Mesothelial cell of epicardium (in vitro differentiated cells): ENCODE results near the gene NEDD4. TPM values are rescaled to one million over a fixed set of nuclear protein-coding genes. Genes with fewer than 3 reads are reported as not detected.
"Not testable (repeated sequence)": the region's sequence is repeated elsewhere in the genome, so short reads cannot be mapped to it uniquely, and the experiment has no call there.

Experiments
- DNase-seq, 2 experiments: peaks; one replicate each; pipeline ENCODE4 v3.0.0; 2021; ENCODE audit warnings: low spot score in 2 of 2; ENCODE audit not compliant: unreplicated experiment in 2 of 2
- H3K27ac Mint-ChIP-seq: 2 replicates; pipeline ENCODE4 v1.8.0; 2021; ENCODE audit warnings: mixed read lengths
- H3K27me3 Mint-ChIP-seq: 2 replicates; pipeline ENCODE4 v1.8.0; 2021; ENCODE audit warnings: low read depth, mixed read lengths
- H3K36me3 Mint-ChIP-seq: 2 replicates; pipeline ENCODE4 v1.8.0; 2021; ENCODE audit warnings: mixed read lengths
- H3K4me1 Mint-ChIP-seq: 2 replicates; pipeline ENCODE4 v1.8.0; 2021; ENCODE audit warnings: mixed read lengths
- H3K4me3 Mint-ChIP-seq: 2 replicates; pipeline ENCODE4 v1.8.0; 2021; ENCODE audit warnings: mild to moderate bottlenecking, moderate library complexity, mixed read lengths
- H3K9me3 Mint-ChIP-seq: 2 replicates; pipeline ENCODE4 v1.8.0; 2021; ENCODE audit warnings: mixed read lengths
- total RNA-seq: library from RNA; stranded (reverse); gene quantifications from 3 replicates; pipeline ENCODE4 v1.2.1, GENCODE V29; 2021
- TF ChIP-seq, protein P1 (sequence below): fragments of 200-600 bp; sonication (generic); IDR thresholded peaks from one replicate; pipeline ENCODE4 v1.5.0; 2021; ENCODE audit warnings: antibody characterized with exemption; ENCODE audit not compliant: unreplicated experiment

The NEDD4 gene
- total RNA-seq, 1 donor from 2014 or later: 45.6 TPM

GRCh38 chr15:56017511-56017910 lies 24.1 kb upstream of the NEDD4 start:
- Mint-ChIP-seq H3K4me3 (no peak overlapping the region), H3K36me3 (peaks cover 7% of the 10 kb centered on the region), H3K4me1 (peaks cover 2% of the 10 kb centered on the region), H3K27me3 (no peaks in the 10 kb centered on the region), H3K9me3 (peaks cover 32% of the 10 kb centered on the region), H3K27ac (no peak overlapping the region)
- no peak for DNase-seq
- TF ChIP-seq, protein P1, sequence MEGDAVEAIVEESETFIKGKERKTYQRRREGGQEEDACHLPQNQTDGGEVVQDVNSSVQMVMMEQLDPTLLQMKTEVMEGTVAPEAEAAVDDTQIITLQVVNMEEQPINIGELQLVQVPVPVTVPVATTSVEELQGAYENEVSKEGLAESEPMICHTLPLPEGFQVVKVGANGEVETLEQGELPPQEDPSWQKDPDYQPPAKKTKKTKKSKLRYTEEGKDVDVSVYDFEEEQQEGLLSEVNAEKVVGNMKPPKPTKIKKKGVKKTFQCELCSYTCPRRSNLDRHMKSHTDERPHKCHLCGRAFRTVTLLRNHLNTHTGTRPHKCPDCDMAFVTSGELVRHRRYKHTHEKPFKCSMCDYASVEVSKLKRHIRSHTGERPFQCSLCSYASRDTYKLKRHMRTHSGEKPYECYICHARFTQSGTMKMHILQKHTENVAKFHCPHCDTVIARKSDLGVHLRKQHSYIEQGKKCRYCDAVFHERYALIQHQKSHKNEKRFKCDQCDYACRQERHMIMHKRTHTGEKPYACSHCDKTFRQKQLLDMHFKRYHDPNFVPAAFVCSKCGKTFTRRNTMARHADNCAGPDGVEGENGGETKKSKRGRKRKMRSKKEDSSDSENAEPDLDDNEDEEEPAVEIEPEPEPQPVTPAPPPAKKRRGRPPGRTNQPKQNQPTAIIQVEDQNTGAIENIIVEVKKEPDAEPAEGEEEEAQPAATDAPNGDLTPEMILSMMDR: no peak

DNA sequence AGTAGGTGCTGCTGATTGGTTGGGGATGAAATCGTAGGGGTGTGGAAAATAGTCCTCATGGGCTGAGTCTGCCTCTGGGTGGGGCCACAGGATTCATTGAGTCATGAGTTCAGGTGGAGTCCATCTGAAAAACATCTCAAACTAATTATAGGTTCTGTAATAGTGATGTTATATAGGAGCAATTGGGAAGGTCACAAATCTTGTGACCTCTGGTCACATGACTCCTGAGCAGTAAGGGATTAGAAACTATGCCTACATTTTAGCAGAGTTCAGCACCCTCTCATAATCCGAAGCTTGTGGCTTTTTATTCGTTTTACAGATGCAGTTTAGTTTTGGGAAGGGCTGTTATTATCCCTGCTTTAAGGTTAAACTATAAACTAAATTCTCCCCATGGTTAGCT lies 22.9 kb upstream of the NEDD4 start:
- H3K27ac Mint-ChIP-seq: no peak overlapping the region
- H3K4me1 Mint-ChIP-seq: peaks cover 2% of the 10 kb centered on the region
- no peaks in the 10 kb centered on the region for H3K27me3 Mint-ChIP-seq
- TF ChIP-seq, protein P1: no peak
- H3K36me3 Mint-ChIP-seq: peaks cover 7% of the 10 kb centered on the region
- no peak for DNase-seq
- H3K9me3 Mint-ChIP-seq: peaks cover 29% of the 10 kb centered on the region
- H3K4me3 Mint-ChIP-seq: no peak overlapping the region

DNA sequence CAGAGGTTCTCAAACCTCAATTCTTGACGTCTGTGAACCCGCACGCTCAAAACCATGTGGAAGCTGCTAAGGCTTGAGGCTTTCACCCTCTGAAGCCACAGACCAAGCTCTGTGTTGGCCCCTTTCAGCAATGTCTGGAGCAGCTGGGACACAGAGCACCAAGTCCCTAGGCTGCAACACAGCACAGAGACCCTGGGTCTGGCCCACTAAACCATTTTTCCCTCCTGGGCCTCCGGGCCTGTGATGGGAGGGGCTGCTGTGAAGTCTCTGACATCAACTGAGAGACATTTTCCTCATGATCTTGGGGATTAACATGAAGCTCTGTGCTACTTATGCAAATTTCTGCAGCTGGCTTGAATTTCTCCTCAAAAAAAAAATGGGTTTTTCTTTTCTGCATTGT lies 21.3 kb upstream of the NEDD4 start:
- TF ChIP-seq, protein P1: no peak
- H3K9me3 Mint-ChIP-seq: peaks cover 30% of the 10 kb centered on the region
- H3K27me3 Mint-ChIP-seq: no peaks in the 10 kb centered on the region
- no peak for DNase-seq
- H3K36me3 Mint-ChIP-seq: peaks cover 7% of the 10 kb centered on the region
- H3K4me3 Mint-ChIP-seq: no peak overlapping the region
- H3K4me1 Mint-ChIP-seq: peaks cover 2% of the 10 kb centered on the region
- no peak overlapping the region for H3K27ac Mint-ChIP-seq

DNA sequence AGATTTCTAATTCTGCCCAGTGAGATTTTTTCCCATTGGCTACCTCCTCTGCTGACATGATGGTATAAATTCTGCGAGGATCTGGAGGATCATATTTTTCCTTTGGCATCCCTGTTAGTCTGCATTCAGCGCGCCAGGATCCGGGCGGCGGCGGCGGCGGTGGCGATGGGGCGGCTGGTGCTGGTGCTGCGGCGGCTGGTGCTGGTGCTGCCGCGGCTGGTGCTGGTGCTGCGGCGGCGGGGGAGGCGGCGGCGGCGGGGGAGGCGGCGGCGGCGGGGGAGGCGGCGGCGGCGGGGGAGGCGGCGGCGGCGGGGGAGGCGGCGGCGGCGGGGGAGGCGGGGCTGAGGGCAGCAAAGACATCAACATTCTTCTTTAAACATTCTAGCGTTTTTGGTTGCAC lies 13.6 kb upstream of the NEDD4 start:
- not testable (repeated sequence) for H3K36me3 Mint-ChIP-seq, H3K27me3 Mint-ChIP-seq
- Mint-ChIP-seq H3K27ac (peak overlapping the region; percentile 85), H3K9me3 (peaks cover 15% of the 10 kb centered on the region), H3K4me1 (peaks cover 18% of the 10 kb centered on the region), H3K4me3 (peak overlapping the region; percentile 72)
- DNase-seq: peak; percentile 34 to 55

GRCh38 chr15:56006371-56006770 lies 13.0 kb upstream of the NEDD4 start:
- H3K4me1 Mint-ChIP-seq: peaks cover 21% of the 10 kb centered on the region
- peak overlapping the region; percentile 63 for H3K27ac Mint-ChIP-seq
- not testable (repeated sequence) for DNase-seq, H3K36me3 Mint-ChIP-seq, H3K27me3 Mint-ChIP-seq
- H3K4me3 Mint-ChIP-seq: peak overlapping the region; percentile 72
- H3K9me3 Mint-ChIP-seq: peaks cover 15% of the 10 kb centered on the region

GRCh38 chr15:56004281-56004680 lies 10.9 kb upstream of the NEDD4 start:
- Mint-ChIP-seq H3K4me1 (peaks cover 27% of the 10 kb centered on the region), H3K9me3 (peaks cover 11% of the 10 kb centered on the region)
- H3K4me3 Mint-ChIP-seq: not testable (repeated sequence)

DNA sequence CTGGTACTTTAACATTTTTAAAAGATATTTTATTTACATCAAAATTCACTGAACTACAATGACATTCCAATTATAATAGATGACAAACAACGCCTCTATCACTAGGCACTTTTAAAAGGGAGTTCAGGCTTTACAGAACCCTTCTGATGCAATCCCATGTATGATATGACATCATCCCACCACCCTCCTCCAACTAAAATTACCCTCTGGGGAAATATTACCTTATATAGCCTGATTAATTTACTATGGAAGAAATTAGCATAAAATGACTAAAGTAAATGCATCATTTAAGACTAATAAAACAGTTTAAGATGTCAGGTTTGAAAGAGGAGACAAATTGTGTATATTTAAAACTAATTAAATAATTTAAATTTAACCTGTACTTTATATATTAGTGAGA lies 10.4 kb upstream of the NEDD4 start:
- Mint-ChIP-seq H3K9me3 (peaks cover 10% of the 10 kb centered on the region), H3K4me1 (peaks cover 30% of the 10 kb centered on the region)
- H3K27me3 Mint-ChIP-seq, H3K36me3 Mint-ChIP-seq, H3K4me3 Mint-ChIP-seq, H3K27ac Mint-ChIP-seq, DNase-seq: not testable (repeated sequence)

More at GRCh38 chr15:56004281-56004680, 10.9 kb upstream of the NEDD4 start:
- DNase-seq, H3K27me3 Mint-ChIP-seq, H3K36me3 Mint-ChIP-seq: not testable (repeated sequence)
- H3K27ac Mint-ChIP-seq: peak overlapping the region; percentile 7

- H3K27me3 Mint-ChIP-seq, H3K9me3 Mint-ChIP-seq, DNase-seq, H3K4me3 Mint-ChIP-seq, H3K27ac Mint-ChIP-seq, H3K36me3 Mint-ChIP-seq: not testable (repeated sequence)
- peaks cover 33% of the 10 kb centered on the region for H3K4me1 Mint-ChIP-seq
Observed at GRCh38 chr15:56003277-56003676, 9.9 kb upstream of the NEDD4 start.
